HepG2 (cell line): ENCODE data around the gene DNAJC10. TPM values are rescaled to one million over a fixed set of nuclear protein-coding genes. Genes with fewer than 3 reads are reported as not detected.

Experiments used
- ATAC-seq: fragments of 200-7000 bp; cut with Tn5 transposase; 3 replicates; pipeline ENCODE4 v1.9.1; 2020; ENCODE audit warnings: mild to moderate bottlenecking, moderate library complexity
- BruUV-seq: library from RNA; stranded (reverse); fragments of 400-500 nt; replicated peaks from 2 replicates; lab custom pipeline; 2021; lab: Mats Ljungman, UMichigan
- CTCF ChIA-PET: fragments of 300-600 bp; formaldehyde crosslinking; extraction: SDS; loops from one replicate; lab custom pipeline; 2021; ENCODE audit warnings: low total read pairs, inconsistent platforms, low intra/inter-chr PET ratio; lab: Yijun Ruan, JAX
- POLR2A ChIA-PET: fragments of 350-600 bp; sonication (Branson Sonifier 250); formaldehyde crosslinking; loops from one replicate; lab custom pipeline; 2020; ENCODE audit warnings: antibody characterized with exemption, inconsistent platforms; lab: Yijun Ruan, JAX
- DNase-seq: peaks from one replicate; pipeline ENCODE4 v3.0.0-alpha.2; 2015; ENCODE audit warnings: low spot score
- FAIRE-seq: peaks from 3 replicates; lab custom pipeline; 2011; peaks lifted over from hg19 to GRCh38; lab: Jason Lieb, UNC
- H2AFZ ChIP-seq: one replicate; pipeline ENCODE4 v1.6.1; 2011; ENCODE audit warnings: low read length, inconsistent platforms
- H3K27ac ChIP-seq: fragments of 300-600 bp; 3 replicates; pipeline ENCODE4 v1.8.0; 2011; ENCODE audit warnings: mixed run types, mild to moderate bottlenecking, mixed read lengths, low read length, inconsistent platforms; ENCODE audit not compliant: insufficient read depth; ENCODE audit errors: extremely low read length
- H3K27me3 ChIP-seq, 2 experiments: fragments of 200-600 bp in 1 of 2; 2 replicates in 1 of 2; 3 replicates in 1 of 2; pipeline versions ENCODE4 v1.6.0 to v1.8.0; 2011; ENCODE audit warnings: low read length in 2 of 2, mild to moderate bottlenecking in 2 of 2, moderate library complexity in 2 of 2, inconsistent platforms in 1 of 2; ENCODE audit not compliant: insufficient read depth in 2 of 2, control insufficient read depth in 1 of 2
- H3K36me3 ChIP-seq, 2 experiments: fragments of 200-600 bp in 1 of 2; replicated peaks in 1 of 2; 2 replicates in 1 of 2; 3 replicates in 1 of 2; pipeline versions ENCODE4 v1.5.1 to v1.8.0; 2011; ENCODE audit warnings: low read length in 2 of 2, inconsistent platforms in 1 of 2; ENCODE audit not compliant: insufficient read depth in 2 of 2, control insufficient read depth in 1 of 2
- H3K4me1 ChIP-seq: 2 replicates; pipeline ENCODE4 v1.5.1; 2012; ENCODE audit warnings: low read length, inconsistent platforms; ENCODE audit not compliant: insufficient read depth
- H3K4me2 ChIP-seq: 2 replicates; pipeline ENCODE4 v1.6.0; 2011; ENCODE audit warnings: low read depth, low read length, inconsistent platforms
- H3K4me3 ChIP-seq, 3 experiments: fragments of 200-600 bp in 1 of 3; sonication (generic), shearing (Covaris generic) in 1 of 3; replicated peaks in 1 of 3; 2 replicates each; pipeline ENCODE4 v1.5.1; 2011 to 2016; ENCODE audit warnings: low read length in 3 of 3, inconsistent platforms in 2 of 3, low read depth in 2 of 3, mild to moderate bottlenecking in 2 of 3, control low read depth in 1 of 3, mixed read lengths in 1 of 3; ENCODE audit not compliant: insufficient read depth in 1 of 3
- H3K79me2 ChIP-seq: one replicate; pipeline ENCODE4 v1.6.1; 2011; ENCODE audit warnings: low read length, inconsistent platforms; ENCODE audit not compliant: insufficient read depth
- H3K9ac ChIP-seq: 2 replicates; pipeline ENCODE4 v1.6.0; 2011; ENCODE audit warnings: mild to moderate bottlenecking, low read depth, low read length, inconsistent platforms; ENCODE audit not compliant: insufficient read depth
- H3K9me3 ChIP-seq: 2 replicates; pipeline ENCODE4 v1.5.1; 2012; ENCODE audit warnings: mild to moderate bottlenecking, low read length
- H4K20me1 ChIP-seq: 2 replicates; pipeline ENCODE4 v1.6.0; 2011; ENCODE audit warnings: inconsistent platforms, mild to moderate bottlenecking, low read length, moderate library complexity; ENCODE audit not compliant: insufficient read depth
- CREB1 ChIP-seq, 2 experiments: fragments of 450-650 bp in 1 of 2; IDR thresholded peaks; 2 replicates each; pipeline ENCODE4 v1.6.1; 2016 to 2017; ENCODE audit warnings: control low read depth in 1 of 2, mild to moderate bottlenecking in 1 of 2, missing compliant biosample characterization in 1 of 2, missing genetic modification characterization in 1 of 2
- RAD51 ChIP-seq: fragments of 450-650 bp; IDR thresholded peaks from 2 replicates; pipeline ENCODE4 v1.6.1; 2016; ENCODE audit warnings: borderline replicate concordance
- TRIM24 ChIP-seq: sonication (generic); formaldehyde crosslinking; IDR thresholded peaks from 2 replicates; pipeline ENCODE4 v1.8.0; 2022; ENCODE audit warnings: mild to moderate bottlenecking, missing genetic modification reagents
- ZNF709 ChIP-seq: sonication (generic); formaldehyde crosslinking; IDR thresholded peaks from 2 replicates; pipeline ENCODE4 v1.5.0; 2020; ENCODE audit warnings: mild to moderate bottlenecking, missing genetic modification reagents
- WGBS: methylation state at CpG from one replicate; pipeline ENCODE4 v1.1.6; 2017; ENCODE audit warnings: low lambda C conversion rate; 5-methylcytosine and 5-hydroxymethylcytosine counted together
- in situ Hi-C: cut with HindIII; loops from 2 replicates; pipeline ENCODE4 v1.10.0; 2017; ENCODE audit warnings: low pct_unique_long_range_greater_than_20kb; ENCODE audit not compliant: extremely low pct_ligation_motif_present
- intact Hi-C: fragments of 100-400 bp; cut with micrococcal nuclease; formaldehyde crosslinking; loops from one replicate; pipeline ENCODE4 v1.10.0; 2022; ENCODE audit not compliant: unreplicated experiment
- polyA plus RNA-seq, 8 experiments: library from polyadenylated mRNA; depleted of rRNA in 3 of 8; stranded (reverse) in 7 of 8; unstranded in 1 of 8; fragments of >200 nt; fragmentation: Illumina TruSeq in 4 of 8; extraction: Trizol in 4 of 8; gene quantifications; 2 replicates each; pipeline versions ENCODE4 v1.2.1 to v1.2.3, GENCODE V29; 2011 to 2016; ENCODE audit warnings: low read depth in 4 of 8, missing spikeins in 1 of 8, mixed read lengths in 1 of 8; ENCODE audit not compliant: insufficient read depth in 1 of 8
- total RNA-seq, 5 experiments: library from RNA; depleted of rRNA; stranded (reverse); fragments of >200 nt; fragmentation: Illumina TruSeq; extraction: Trizol; gene quantifications; 2 replicates each; pipeline ENCODE4 v1.2.3, GENCODE V29; 2016; ENCODE audit warnings: low read depth in 1 of 5
- TF ChIP-seq, protein P1 (sequence below), 2 experiments: sonication (generic) in 1 of 2; formaldehyde crosslinking in 1 of 2; IDR thresholded peaks; 2 replicates each; pipeline versions ENCODE4 v1.5.1 to v1.6.1; 2011 to 2020; ENCODE audit warnings: borderline replicate concordance in 1 of 2, low read depth in 1 of 2, low read length in 1 of 2, mild to moderate bottlenecking in 1 of 2, missing genetic modification reagents in 1 of 2, moderate library complexity in 1 of 2
- TF ChIP-seq, protein P2 (sequence below): sonication (generic); formaldehyde crosslinking; IDR thresholded peaks from 2 replicates; pipeline ENCODE4 v1.8.1; 2023; ENCODE audit warnings: missing genetic modification reagents, mild to moderate bottlenecking, borderline replicate concordance
- TF ChIP-seq, protein P3 (sequence below), 2 experiments: sonication (generic) in 1 of 2; formaldehyde crosslinking in 1 of 2; IDR thresholded peaks; 2 replicates each; pipeline versions ENCODE4 v1.4.0 to v1.6.1; 2018 to 2020; ENCODE audit warnings: missing genetic modification reagents in 2 of 2, borderline replicate concordance in 1 of 2, low read depth in 1 of 2, mild to moderate bottlenecking in 1 of 2, missing biosample characterization in 1 of 2

The DNAJC10 gene
- total and polyA plus RNA-seq, 2 of the 13 experiments (the other 11 are each of a cell fraction or from before 2014, with no cell fraction given): 44.1 to 178 TPM

DNA sequence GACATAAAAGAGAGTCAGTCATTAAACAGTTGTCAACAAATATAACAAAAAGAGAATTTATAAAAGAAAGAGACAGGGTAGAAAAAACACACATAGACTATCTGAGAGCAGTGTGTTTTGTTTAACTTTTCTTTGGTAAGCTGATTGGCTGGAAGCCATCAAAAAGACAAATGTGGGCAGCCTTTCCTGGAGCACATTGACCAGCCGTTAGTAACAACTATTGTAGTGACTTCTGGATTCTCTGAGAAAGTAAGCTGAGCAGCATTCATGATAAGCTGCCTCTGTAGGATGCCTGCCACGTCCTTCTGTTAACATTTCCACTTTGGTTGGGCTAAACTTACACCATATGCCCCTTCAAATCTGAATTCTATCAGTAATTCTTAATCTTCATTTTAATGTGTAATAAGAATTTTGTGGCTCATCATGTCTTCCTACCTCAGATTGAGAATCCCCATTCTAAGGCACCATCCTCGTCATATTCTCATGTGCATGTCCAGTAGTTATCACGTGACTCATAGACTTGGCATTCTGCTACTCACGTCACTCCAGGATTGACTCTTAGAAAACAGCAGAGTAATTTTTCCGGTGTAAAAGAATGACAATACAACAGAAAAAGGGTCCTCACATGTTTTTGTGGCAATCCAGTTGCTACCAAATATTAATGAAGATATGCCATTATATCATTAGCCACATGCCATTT is 43.4 kb upstream of the DNAJC10 start:
- H3K36me3 ChIP-seq: no peaks in the 10 kb centered on the region
- peaks cover 16% of the 10 kb centered on the region for H3K4me1 ChIP-seq
- intact Hi-C loops (no loop called here), in situ Hi-C loops (no loop called here)
- H3K27me3 ChIP-seq: no peaks in the 10 kb centered on the region
- ChIA-PET POLR2A (no interaction called here), CTCF (no interaction called here)
- H3K4me3 ChIP-seq: no peak overlapping the region
- H3K9ac ChIP-seq: no peak overlapping the region
- no TSS peak for BruUV-seq
- DNase-seq (no peak), FAIRE-seq (peak; percentile 53), ATAC-seq (no peak)
- WGBS: 10% methylated on average over 6 of the region's 6 CpGs
- no peak overlapping the region for H3K27ac ChIP-seq
- no peaks in the 10 kb centered on the region for H3K9me3 ChIP-seq
- no peaks in the 10 kb centered on the region for H4K20me1 ChIP-seq
- no peak overlapping the region for H3K4me2 ChIP-seq
- no peaks in the 10 kb centered on the region for H3K79me2 ChIP-seq
- H2AFZ ChIP-seq: no peak overlapping the region
- no peak for TF ChIP-seq ZNF709 (CRISPR knock-in tag)
- TF ChIP-seq, protein P1, sequence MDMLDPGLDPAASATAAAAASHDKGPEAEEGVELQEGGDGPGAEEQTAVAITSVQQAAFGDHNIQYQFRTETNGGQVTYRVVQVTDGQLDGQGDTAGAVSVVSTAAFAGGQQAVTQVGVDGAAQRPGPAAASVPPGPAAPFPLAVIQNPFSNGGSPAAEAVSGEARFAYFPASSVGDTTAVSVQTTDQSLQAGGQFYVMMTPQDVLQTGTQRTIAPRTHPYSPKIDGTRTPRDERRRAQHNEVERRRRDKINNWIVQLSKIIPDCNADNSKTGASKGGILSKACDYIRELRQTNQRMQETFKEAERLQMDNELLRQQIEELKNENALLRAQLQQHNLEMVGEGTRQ (IDR thresholded peaks at IDR 0.05; ENCODE audit: low read depth, low read length): peak; percentile 39; the same call in 1 of the 2 replicates
- TF ChIP-seq, protein P1 (CRISPR knock-in tag; IDR thresholded peaks at IDR 0.05; ENCODE audit: borderline replicate concordance): no peak
- TF ChIP-seq TRIM24 (CRISPR knock-in tag): no peak
- peak; percentile 80 for TF ChIP-seq CREB1 (IDR thresholded peaks at IDR 0.05)
- no peak for TF ChIP-seq CREB1 (CRISPR knock-in tag; IDR thresholded peaks at IDR 0.05)
- peak; percentile 78 for TF ChIP-seq RAD51
- TF ChIP-seq, protein P2, sequence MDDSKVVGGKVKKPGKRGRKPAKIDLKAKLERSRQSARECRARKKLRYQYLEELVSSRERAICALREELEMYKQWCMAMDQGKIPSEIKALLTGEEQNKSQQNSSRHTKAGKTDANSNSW (CRISPR knock-in tag): no peak
- TF ChIP-seq, protein P3, sequence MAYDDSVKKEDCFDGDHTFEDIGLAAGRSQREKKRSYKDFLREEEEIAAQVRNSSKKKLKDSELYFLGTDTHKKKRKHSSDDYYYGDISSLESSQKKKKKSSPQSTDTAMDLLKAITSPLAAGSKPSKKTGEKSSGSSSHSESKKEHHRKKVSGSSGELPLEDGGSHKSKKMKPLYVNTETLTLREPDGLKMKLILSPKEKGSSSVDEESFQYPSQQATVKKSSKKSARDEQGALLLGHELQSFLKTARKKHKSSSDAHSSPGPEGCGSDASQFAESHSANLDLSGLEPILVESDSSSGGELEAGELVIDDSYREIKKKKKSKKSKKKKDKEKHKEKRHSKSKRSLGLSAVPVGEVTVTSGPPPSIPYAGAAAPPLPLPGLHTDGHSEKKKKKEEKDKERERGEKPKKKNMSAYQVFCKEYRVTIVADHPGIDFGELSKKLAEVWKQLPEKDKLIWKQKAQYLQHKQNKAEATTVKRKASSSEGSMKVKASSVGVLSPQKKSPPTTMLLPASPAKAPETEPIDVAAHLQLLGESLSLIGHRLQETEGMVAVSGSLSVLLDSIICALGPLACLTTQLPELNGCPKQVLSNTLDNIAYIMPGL (CRISPR knock-in tag; IDR thresholded peaks at IDR 0.05; ENCODE audit: borderline replicate concordance in 1 of 2, low read depth in 1 of 2): no peak
